ENCODE measurements around the gene ZNF783.
"Not testable (repeated sequence)": the region's sequence is repeated elsewhere in the genome, so short reads cannot be mapped to it uniquely, and the experiment has no call there.

DNA sequence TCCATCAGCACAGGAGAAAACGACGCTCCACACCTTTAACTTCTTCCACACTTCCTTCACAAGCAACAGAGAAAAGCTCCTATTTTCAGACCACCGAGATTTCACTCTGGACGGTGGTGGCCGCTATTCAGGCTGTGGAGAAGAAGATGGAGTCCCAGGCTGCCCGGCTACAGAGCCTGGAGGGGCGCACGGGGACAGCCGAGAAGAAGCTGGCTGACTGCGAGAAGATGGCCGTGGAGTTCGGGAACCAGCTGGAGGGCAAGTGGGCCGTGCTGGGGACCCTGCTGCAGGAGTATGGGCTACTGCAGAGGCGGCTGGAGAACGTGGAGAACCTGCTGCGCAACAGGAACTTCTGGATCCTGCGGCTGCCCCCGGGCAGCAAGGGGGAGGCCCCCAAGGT lies 11.8 kb upstream of the ZNF783 start:
- TF ChIP-seq, protein P1, sequence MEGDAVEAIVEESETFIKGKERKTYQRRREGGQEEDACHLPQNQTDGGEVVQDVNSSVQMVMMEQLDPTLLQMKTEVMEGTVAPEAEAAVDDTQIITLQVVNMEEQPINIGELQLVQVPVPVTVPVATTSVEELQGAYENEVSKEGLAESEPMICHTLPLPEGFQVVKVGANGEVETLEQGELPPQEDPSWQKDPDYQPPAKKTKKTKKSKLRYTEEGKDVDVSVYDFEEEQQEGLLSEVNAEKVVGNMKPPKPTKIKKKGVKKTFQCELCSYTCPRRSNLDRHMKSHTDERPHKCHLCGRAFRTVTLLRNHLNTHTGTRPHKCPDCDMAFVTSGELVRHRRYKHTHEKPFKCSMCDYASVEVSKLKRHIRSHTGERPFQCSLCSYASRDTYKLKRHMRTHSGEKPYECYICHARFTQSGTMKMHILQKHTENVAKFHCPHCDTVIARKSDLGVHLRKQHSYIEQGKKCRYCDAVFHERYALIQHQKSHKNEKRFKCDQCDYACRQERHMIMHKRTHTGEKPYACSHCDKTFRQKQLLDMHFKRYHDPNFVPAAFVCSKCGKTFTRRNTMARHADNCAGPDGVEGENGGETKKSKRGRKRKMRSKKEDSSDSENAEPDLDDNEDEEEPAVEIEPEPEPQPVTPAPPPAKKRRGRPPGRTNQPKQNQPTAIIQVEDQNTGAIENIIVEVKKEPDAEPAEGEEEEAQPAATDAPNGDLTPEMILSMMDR (IDR thresholded peaks at IDR 0.05 in 8 of 11, conservative IDR thresholded peaks at IDR 0.05 in 3 of 11) = not testable (repeated sequence)
- TF ChIP-seq POLR2A (IDR thresholded peaks at IDR 0.05) = not testable (repeated sequence)

Measured in spleen (tissue), 7 donors.